CD14-positive monocyte (primary cell): ENCODE results near the gene TMEM61. TPM values are rescaled to one million over a fixed set of nuclear protein-coding genes. Genes with fewer than 3 reads are reported as not detected.

ENCODE experiments used
- DNase-seq, 3 donors: peaks; one replicate each; pipeline ENCODE4 v3.0.0-alpha.2; 2011 to 2022
- H2AFZ ChIP-seq: 2 replicates; pipeline ENCODE4 v1.6.0; 2012; ENCODE audit warnings: mild to moderate bottlenecking, low read depth, low read length, inconsistent platforms; ENCODE audit not compliant: insufficient read depth, poor library complexity, severe bottlenecking
- H3K27ac ChIP-seq, 2 donors: 1 replicate in 1 of 2; 2 replicates in 1 of 2; pipeline ENCODE4 v1.5.1; 2012 to 2013; ENCODE audit warnings: low read length in 2 of 2, control low read depth in 1 of 2, inconsistent platforms in 1 of 2, low read depth in 1 of 2, mild to moderate bottlenecking in 1 of 2
- H3K27me3 ChIP-seq, 2 donors: one replicate each; pipeline versions ENCODE4 v1.6.0 to v1.6.1; 2011 to 2013; ENCODE audit warnings: low read length in 2 of 2; ENCODE audit not compliant: control insufficient read depth in 2 of 2, insufficient read depth in 2 of 2
- H3K36me3 ChIP-seq, 2 donors: replicated peaks in 1 of 2; 1 replicate in 1 of 2; 2 replicates in 1 of 2; pipeline versions ENCODE4 v1.5.1 to v1.6.1; 2012 to 2013; ENCODE audit warnings: low read length in 2 of 2, control low read depth in 1 of 2, inconsistent platforms in 1 of 2, mild to moderate bottlenecking in 1 of 2; ENCODE audit not compliant: insufficient read depth in 2 of 2, control insufficient read depth in 1 of 2
- H3K4me1 ChIP-seq, 2 donors: 1 replicate in 1 of 2; 2 replicates in 1 of 2; pipeline versions ENCODE4 v1.5.1 to v1.6.1; 2012 to 2013; ENCODE audit warnings: low read length in 2 of 2, control low read depth in 1 of 2, inconsistent platforms in 1 of 2, mild to moderate bottlenecking in 1 of 2, moderate library complexity in 1 of 2; ENCODE audit not compliant: insufficient read depth in 2 of 2, control insufficient read depth in 1 of 2
- H3K4me2 ChIP-seq: replicated peaks from 2 replicates; pipeline ENCODE3; 2012; ENCODE audit warnings: low read length, moderate library complexity, mild to moderate bottlenecking; ENCODE audit not compliant: poor library complexity, severe bottlenecking; ENCODE audit errors: extremely low read depth
- H3K4me3 ChIP-seq, 3 experiments: fragments of 200-600 bp in 1 of 3; sonication (generic) in 1 of 3; replicated peaks in 1 of 3; 1 replicate in 2 of 3; 2 replicates in 1 of 3; pipeline ENCODE4 v1.5.1; 2011 to 2013; ENCODE audit warnings: low read length in 3 of 3, mild to moderate bottlenecking in 3 of 3, control low read depth in 2 of 3, low read depth in 2 of 3, inconsistent platforms in 1 of 3, moderate library complexity in 1 of 3
- H3K79me2 ChIP-seq: 2 replicates; pipeline ENCODE4 v1.6.0; 2012; ENCODE audit warnings: mild to moderate bottlenecking, control low read depth, inconsistent platforms, low read length, moderate library complexity; ENCODE audit not compliant: insufficient read depth
- H3K9ac ChIP-seq: 2 replicates; pipeline ENCODE4 v1.6.0; 2017; ENCODE audit warnings: low read length, mild to moderate bottlenecking; ENCODE audit not compliant: insufficient read depth, poor library complexity, severe bottlenecking
- H3K9me3 ChIP-seq, 2 donors: replicated peaks in 1 of 2; 1 replicate in 1 of 2; 2 replicates in 1 of 2; pipeline versions ENCODE4 v1.5.1 to v1.6.1; 2012 to 2013; ENCODE audit warnings: low read length in 2 of 2, control low read depth in 1 of 2; ENCODE audit not compliant: control insufficient read depth in 1 of 2, insufficient read depth in 1 of 2
- H4K20me1 ChIP-seq: 2 replicates; pipeline ENCODE4 v1.6.0; 2012; ENCODE audit warnings: mild to moderate bottlenecking, low read length, control low read depth, moderate library complexity; ENCODE audit not compliant: insufficient read depth
- H3K27ac Mint-ChIP-seq, 7 donors: one replicate each; pipeline ENCODE4 v1.8.0; 2020; ENCODE audit warnings: mild to moderate bottlenecking in 7 of 7, mixed read lengths in 7 of 7, moderate library complexity in 6 of 7, inconsistent platforms in 2 of 7
- H3K27me3 Mint-ChIP-seq, 3 donors: one replicate each; pipeline ENCODE4 v1.8.0; 2021 to 2022; ENCODE audit warnings: low read depth in 3 of 3, mild to moderate bottlenecking in 3 of 3, mixed read lengths in 3 of 3, moderate library complexity in 3 of 3, inconsistent platforms in 1 of 3
- H3K36me3 Mint-ChIP-seq, 2 donors: one replicate each; pipeline ENCODE4 v1.8.0; 2020; ENCODE audit warnings: mixed read lengths in 2 of 2, inconsistent platforms in 1 of 2, mild to moderate bottlenecking in 1 of 2
- H3K4me1 Mint-ChIP-seq: one replicate; pipeline ENCODE4 v1.8.0; 2020; ENCODE audit warnings: mild to moderate bottlenecking, mixed read lengths
- H3K4me3 Mint-ChIP-seq, 2 donors: one replicate each; pipeline ENCODE4 v1.8.0; 2020; ENCODE audit warnings: mild to moderate bottlenecking in 2 of 2, mixed read lengths in 2 of 2, moderate library complexity in 1 of 2
- H3K9me3 Mint-ChIP-seq, 7 donors: one replicate each; pipeline ENCODE4 v1.8.0; 2020 to 2022; ENCODE audit warnings: mixed read lengths in 7 of 7, mild to moderate bottlenecking in 6 of 7, moderate library complexity in 6 of 7, inconsistent platforms in 2 of 7
- CTCF ChIP-seq: fragments of 200-600 bp; IDR thresholded peaks from one replicate; pipeline ENCODE4 v1.8.0; 2022; ENCODE audit warnings: antibody characterized with exemption, mild to moderate bottlenecking
- WGBS: methylation state at CpG from one replicate; pipeline ENCODE4 v1.1.5; 2013; ENCODE audit warnings: missing lambda C conversion rate; ENCODE audit not compliant: insufficient coverage; 5-methylcytosine and 5-hydroxymethylcytosine counted together
- intact Hi-C, 2 donors: fragments of 100-400 bp; cut with micrococcal nuclease; formaldehyde crosslinking; loops; one replicate each; pipeline versions ENCODE4 v1.15.0 to v1.15.1; 2023
- polyA plus RNA-seq, 3 donors: library from polyadenylated mRNA; depleted of rRNA in 1 of 3; unstranded in 2 of 3; stranded (reverse) in 1 of 3; fragments of 300-500 nt in 2 of 3; fragments of >200 nt in 1 of 3; fragmentation: Illumina TruSeq in 2 of 3; gene quantifications; 1 replicate in 2 of 3; 2 replicates in 1 of 3; pipeline ENCODE4 v1.2.3, GENCODE V29; 2012 to 2021

TMEM61 gene
- polyA plus RNA-seq, 3 donors = not detected

GRCh38 chr1:54998100-54998499 lies 17.7 kb downstream of the TMEM61 start:
- H3K27ac ChIP-seq = no peak overlapping the region
- no peak overlapping the region for H3K4me2 ChIP-seq
- H3K4me1 ChIP-seq = peaks cover 9 to 16% of the 10 kb centered on the region in 2 donors
- H3K4me3 ChIP-seq = no peak overlapping the region
- TF ChIP-seq CTCF = no peak
- peak overlapping the region; percentile 16 to 62 for H3K4me3 Mint-ChIP-seq
- H3K36me3 ChIP-seq = no peaks in the 10 kb centered on the region
- peaks cover 38 to 57% (median 40%) of the 10 kb centered on the region in 3 donors for H3K27me3 Mint-ChIP-seq
- H3K9me3 ChIP-seq = peaks cover 0 to 9% of the 10 kb centered on the region in 2 donors
- peaks cover 17% of the 10 kb centered on the region for H3K4me1 Mint-ChIP-seq
- intact Hi-C loops = no loop called here
- WGBS = 96% methylated on average over 4 of the region's 6 CpGs
- H4K20me1 ChIP-seq = no peaks in the 10 kb centered on the region
- H3K9me3 Mint-ChIP-seq = peaks cover 0 to 4% (median 0%) of the 10 kb centered on the region in 7 donors
- H3K9ac ChIP-seq = no peak overlapping the region
- no peak for DNase-seq
- H3K79me2 ChIP-seq = no peaks in the 10 kb centered on the region
- no peak overlapping the region for H3K27ac Mint-ChIP-seq
- H2AFZ ChIP-seq = no peak overlapping the region
- peaks cover 0 to 3% of the 10 kb centered on the region in 2 donors for H3K36me3 Mint-ChIP-seq
- peaks cover 14 to 43% of the 10 kb centered on the region in 2 donors for H3K27me3 ChIP-seq

GRCh38 chr1:54998677-54999076 lies 18.2 kb downstream of the TMEM61 start, which contains the start of gene BSND:
TSS of gene BSND (plus strand) at chr1:54998933. CDS start at chr1:54999187, 254 bp downstream.
- H3K27me3 Mint-ChIP-seq = peaks cover 38 to 55% (median 40%) of the 10 kb centered on the region in 3 donors
- no peaks in the 10 kb centered on the region for H3K36me3 ChIP-seq
- no peak for TF ChIP-seq CTCF
- peaks cover 9 to 16% of the 10 kb centered on the region in 2 donors for H3K4me1 ChIP-seq
- H3K79me2 ChIP-seq = no peaks in the 10 kb centered on the region
- H3K9me3 Mint-ChIP-seq = peaks cover 0 to 4% (median 0%) of the 10 kb centered on the region in 7 donors
- H3K4me3 ChIP-seq = no peak within 1 kb of the TSS
- peaks cover 17% of the 10 kb centered on the region for H3K4me1 Mint-ChIP-seq
- H3K36me3 Mint-ChIP-seq = peaks cover 0 to 3% of the 10 kb centered on the region in 2 donors
- no peak within 1 kb of the TSS for H2AFZ ChIP-seq
- no peak within 1 kb of the TSS for H3K4me2 ChIP-seq
- intact Hi-C loops = no loop called here
- no peak within 1 kb of the TSS for H3K27ac ChIP-seq
- H3K4me3 Mint-ChIP-seq = peak within 1 kb of the TSS; percentile 16 to 62
- H3K27ac Mint-ChIP-seq = no peak within 1 kb of the TSS
- H4K20me1 ChIP-seq = no peaks in the 10 kb centered on the region
- H3K27me3 ChIP-seq = peaks cover 14 to 43% of the 10 kb centered on the region in 2 donors
- WGBS = 100% methylated on average over 1 of the region's 7 CpGs
- no peak within 1 kb of the TSS for H3K9ac ChIP-seq
- H3K9me3 ChIP-seq = peaks cover 0 to 9% of the 10 kb centered on the region in 2 donors
- no peak for DNase-seq
